Left lung (tissue), 10 donors: ENCODE results near the gene HEATR3. TPM values are rescaled to one million over a fixed set of nuclear protein-coding genes. Genes with fewer than 3 reads are reported as not detected.

Source experiments
- ATAC-seq: fragments of 200-7000 bp; cut with Tn5 transposase; one replicate; pipeline ENCODE4 v1.9.1; 2020; ENCODE audit warnings: moderate library complexity
- DNase-seq, 4 donors: peaks; one replicate each; pipeline ENCODE4 v3.0.0-alpha.2; 2013 to 2020
- H3K27ac ChIP-seq, 2 donors: fragments of 200-600 bp; sonication (generic) in 1 of 2; one replicate each; pipeline versions ENCODE4 v1.5.0 to v1.8.0; 2020 to 2021
- H3K27me3 ChIP-seq, 2 donors: fragments of 200-600 bp; sonication (generic) in 1 of 2; one replicate each; pipeline versions ENCODE4 v1.5.0 to v1.8.0; 2020 to 2021
- H3K36me3 ChIP-seq, 2 donors: fragments of 200-600 bp; sonication (generic) in 1 of 2; one replicate each; pipeline versions ENCODE4 v1.5.0 to v1.8.0; 2020 to 2021
- H3K4me1 ChIP-seq, 2 donors: fragments of 200-600 bp; one replicate each; pipeline ENCODE4 v1.8.0; 2021
- H3K4me3 ChIP-seq, 2 donors: fragments of 200-600 bp; sonication (generic) in 1 of 2; one replicate each; pipeline versions ENCODE4 v1.5.0 to v1.8.0; 2020 to 2021; ENCODE audit warnings: mild to moderate bottlenecking in 1 of 2
- H3K9me3 ChIP-seq, 2 donors: fragments of 200-600 bp; sonication (generic) in 1 of 2; one replicate each; pipeline versions ENCODE4 v1.5.0 to v1.8.0; 2020 to 2021
- CTCF ChIP-seq, 2 donors: fragments of 200-600 bp; sonication (generic) in 1 of 2; IDR thresholded peaks; one replicate each; pipeline versions ENCODE4 v1.5.0 to v1.8.0; 2021; ENCODE audit warnings: antibody characterized with exemption in 2 of 2
- intact Hi-C, 2 donors: fragments of 100-400 bp; cut with DNase I; formaldehyde crosslinking; loops; one replicate each; pipeline versions ENCODE4 v1.11.2 to v1.14.2; 2022
- polyA plus RNA-seq, 6 donors: library from polyadenylated mRNA; unstranded; fragments of 120-200 nt; gene quantifications; one replicate each; pipeline ENCODE4 v1.2.1, GENCODE V29; 2013; ENCODE audit not compliant: insufficient read length in 6 of 6
- total RNA-seq, 2 donors: library from RNA; stranded (reverse); fragmentation: NEBNext Ultra II Directional; extraction: Animal tissue kit (Norgen Biotek cat#: 25700); gene quantifications; one replicate each; pipeline ENCODE4 v1.2.1, GENCODE V29; 2021
- donor health status: DM: no; HTN: yes; CAD: no.
- donor health status: DM: no; HTN: no; CAD: no.

HEATR3 gene
- total and polyA plus RNA-seq, 8 donors = 17.5 to 27.1 (median 18.5) TPM

GRCh38 chr16:50069060-50069459 lies 3.3 kb downstream of the HEATR3 start:
- Histone ChIP-seq H3K4me3 (no peak overlapping the region), H3K4me1 (peaks cover 16 to 38% of the 10 kb centered on the region in 2 donors), H3K27me3 (no peaks in the 10 kb centered on the region), H3K9me3 (no peaks in the 10 kb centered on the region), H3K36me3 (peaks cover 0 to 24% of the 10 kb centered on the region in 2 donors), H3K27ac (no peak overlapping the region)
- intact Hi-C loops = no loop called here
- ATAC-seq (no peak), DNase-seq (no peak)
- TF ChIP-seq CTCF (IDR thresholded peaks at IDR 0.05) = no peak

GRCh38 chr16:50071075-50071671 lies 5.4 kb downstream of the HEATR3 start:
- no peak for ATAC-seq
- intact Hi-C loops = no loop called here

DNA sequence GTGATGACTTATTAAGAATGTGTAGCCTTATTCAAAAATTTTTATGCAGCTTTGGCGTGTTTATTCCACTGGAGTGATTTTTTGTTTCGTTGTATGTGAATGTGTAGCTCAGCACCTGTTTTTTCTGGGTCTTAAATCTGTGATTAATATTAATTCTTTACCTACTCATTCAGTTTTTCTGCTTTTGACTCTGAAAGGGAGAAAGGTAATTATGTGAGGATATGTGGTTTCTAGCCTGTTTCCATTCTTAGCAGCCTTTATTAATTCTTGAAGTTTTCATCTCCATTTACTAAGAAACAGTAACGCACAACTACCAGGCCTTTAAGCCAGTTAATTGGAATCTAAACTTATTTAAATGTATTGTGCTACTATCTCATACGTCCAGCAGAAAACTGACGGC lies 7.0 kb downstream of the HEATR3 start:
- intact Hi-C loops = no loop called here
- peaks cover 0 to 57% of the 10 kb centered on the region in 2 donors for H3K36me3 ChIP-seq
- no peak overlapping the region for H3K4me3 ChIP-seq
- no peaks in the 10 kb centered on the region for H3K9me3 ChIP-seq
- DNase-seq = no peak
- H3K27me3 ChIP-seq = no peaks in the 10 kb centered on the region
- peaks cover 7 to 19% of the 10 kb centered on the region in 2 donors for H3K4me1 ChIP-seq
- TF ChIP-seq CTCF (IDR thresholded peaks at IDR 0.05) = no peak
- no peak for ATAC-seq
- H3K27ac ChIP-seq = no peak overlapping the region

More at GRCh38 chr16:50071075-50071671, 5.4 kb downstream of the HEATR3 start:
- Histone ChIP-seq H3K36me3 (peaks cover 0 to 42% of the 10 kb centered on the region in 2 donors), H3K27ac (no peak overlapping the region), H3K27me3 (no peaks in the 10 kb centered on the region), H3K4me3 (no peak overlapping the region), H3K9me3 (no peaks in the 10 kb centered on the region), H3K4me1 (peaks cover 16 to 34% of the 10 kb centered on the region in 2 donors)
- TF ChIP-seq CTCF (IDR thresholded peaks at IDR 0.05) = no peak
- DNase-seq = no peak

DNA sequence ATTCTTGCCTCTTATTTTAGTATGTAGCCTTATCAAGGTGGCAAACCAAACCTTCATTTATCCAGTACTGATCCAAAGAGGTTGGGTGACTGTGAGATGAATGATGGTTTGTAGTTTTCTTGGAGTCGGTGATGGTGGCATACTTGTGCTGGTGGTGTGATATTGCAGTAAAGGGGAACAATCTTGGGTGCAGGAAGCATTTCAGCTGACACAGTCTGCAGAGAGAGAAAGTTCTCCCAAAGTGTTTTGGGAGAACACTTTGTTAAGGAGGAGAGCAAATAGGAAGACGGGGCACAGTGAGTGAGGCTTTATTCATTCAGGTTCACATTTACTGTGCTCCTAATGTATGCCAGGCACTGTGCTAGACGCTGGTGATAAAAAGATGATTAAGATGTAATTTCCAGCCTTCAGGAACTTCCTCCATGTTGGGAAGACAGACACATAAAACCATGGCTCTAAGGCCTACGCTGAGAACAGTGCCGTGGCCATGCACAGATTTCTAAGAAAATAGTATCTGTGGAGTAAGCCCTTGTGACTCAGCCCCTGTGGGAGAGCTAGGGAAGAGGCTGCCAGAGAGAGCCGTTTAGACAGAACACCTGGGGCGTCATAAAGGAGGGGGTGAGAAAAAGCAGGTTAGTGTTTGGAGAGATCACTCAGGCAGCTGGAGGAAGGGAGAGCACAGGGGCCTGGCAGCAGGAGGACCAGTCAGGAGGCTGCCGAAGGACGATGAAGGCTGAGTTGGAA lies 13.8 kb downstream of the HEATR3 start:
- TF ChIP-seq CTCF (IDR thresholded peaks at IDR 0.05) = no peak
- no peak overlapping the region for H3K4me3 ChIP-seq
- intact Hi-C loops = no loop called here
- H3K27me3 ChIP-seq = no peaks in the 10 kb centered on the region
- ATAC-seq (no peak), DNase-seq (no peak)
- no peak overlapping the region for H3K27ac ChIP-seq
- H3K9me3 ChIP-seq = no peaks in the 10 kb centered on the region
- H3K4me1 ChIP-seq = no peaks in the 10 kb centered on the region
- peaks cover 0 to 88% of the 10 kb centered on the region in 2 donors for H3K36me3 ChIP-seq

DNA sequence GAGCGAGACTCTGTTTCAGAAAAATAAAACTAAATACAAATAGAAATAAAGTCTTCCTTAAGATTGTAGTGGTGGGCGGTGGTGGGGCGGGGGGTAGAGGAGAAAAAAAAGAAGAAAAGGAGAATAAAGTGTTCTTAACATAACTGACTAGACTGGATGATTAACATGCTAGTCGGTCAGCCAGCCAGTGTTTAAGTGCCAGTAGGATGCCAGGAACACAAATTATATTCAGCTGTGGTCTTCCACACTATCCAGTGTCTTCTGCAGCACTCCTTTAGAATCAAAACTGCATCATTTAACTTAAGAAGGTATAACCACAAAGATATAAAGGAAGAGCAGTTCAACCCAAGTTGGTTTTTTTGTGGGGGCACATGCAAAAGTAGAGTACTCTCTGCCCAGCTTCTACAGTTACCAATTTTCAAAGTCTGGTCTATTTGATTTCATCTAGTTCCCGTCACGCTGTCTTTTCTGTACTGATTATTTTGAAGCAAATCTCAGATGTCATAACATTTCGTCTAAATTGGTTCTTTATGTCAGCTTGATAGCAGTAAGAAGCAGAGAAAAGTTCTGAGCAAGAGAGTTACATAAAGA lies 15.8 kb downstream of the HEATR3 start:
- H3K27me3 ChIP-seq = no peaks in the 10 kb centered on the region
- no peaks in the 10 kb centered on the region for H3K4me1 ChIP-seq
- DNase-seq = no peak
- TF ChIP-seq CTCF (IDR thresholded peaks at IDR 0.05) = no peak
- peaks cover 4 to 91% of the 10 kb centered on the region in 2 donors for H3K36me3 ChIP-seq
- no peak overlapping the region for H3K4me3 ChIP-seq
- H3K9me3 ChIP-seq = no peaks in the 10 kb centered on the region
- no peak for ATAC-seq
- intact Hi-C loops = no loop called here
- H3K27ac ChIP-seq = no peak overlapping the region
